ENCODE measurements around the gene BCDIN3D.

DNA sequence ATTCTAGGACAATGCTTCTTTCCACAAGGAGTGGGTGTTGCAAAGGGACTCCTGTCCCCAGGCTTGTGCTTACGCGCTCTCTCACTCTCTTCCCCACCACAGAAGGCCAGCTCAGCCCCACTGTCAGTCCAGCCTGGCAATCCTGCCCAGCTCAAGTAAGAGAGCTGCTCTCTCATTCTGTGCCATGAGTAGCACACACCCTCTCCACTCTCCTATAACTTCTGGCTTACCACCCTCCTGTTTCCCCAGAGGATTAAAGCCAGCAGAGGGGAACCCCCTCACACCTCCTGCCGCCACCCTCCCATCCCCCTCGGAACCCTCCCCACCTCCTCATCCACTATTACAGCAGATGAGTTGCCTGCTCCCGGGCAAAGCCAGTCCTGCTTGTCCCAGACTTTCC, 31.8 kb downstream of the BCDIN3D start:
- no peak for TF ChIP-seq CTBP1 (IDR thresholded peaks at IDR 0.05; ENCODE audit: borderline replicate concordance)
- no peak for TF ChIP-seq BHLHE40 (IDR thresholded peaks at IDR 0.05; ENCODE audit: borderline replicate concordance)
- no peak for TF ChIP-seq ELF4 (IDR thresholded peaks at IDR 0.05)
- TF ChIP-seq NFRKB (IDR thresholded peaks at IDR 0.05): no peak
- no peak for TF ChIP-seq SP1 (IDR thresholded peaks at IDR 0.05)
- no peak for TF ChIP-seq ARNT (IDR thresholded peaks at IDR 0.05)
- no peak for TF ChIP-seq FOXA1 (IDR thresholded peaks at IDR 0.05)
- no peak for TF ChIP-seq HDGF (IDR thresholded peaks at IDR 0.05; ENCODE audit: borderline replicate concordance)
- no peak for TF ChIP-seq TARDBP (IDR thresholded peaks at IDR 0.05)

Measured in HEK293T (cell line).